IMR-90 (cell line): ENCODE results near the gene SRSF4.

Experiments
- BHLHE40 ChIP-seq: fragments of 150-350 bp; IDR thresholded peaks from 2 replicates; pipeline ENCODE4 v1.6.1; 2016; ENCODE audit warnings: mild to moderate bottlenecking, low read depth, low read length
- CEBPB ChIP-seq: IDR thresholded peaks from 2 replicates; pipeline ENCODE4 v1.6.1; 2012; ENCODE audit warnings: low read depth, low read length, improper control_type of control experiment
- CHD1 ChIP-seq: IDR thresholded peaks from 2 replicates; pipeline ENCODE4 v1.6.1; 2012; ENCODE audit warnings: low read depth, low read length, improper control_type of control experiment
- MAFK ChIP-seq: IDR thresholded peaks from 2 replicates; pipeline ENCODE4 v1.6.1; 2012; ENCODE audit warnings: low read depth, low read length, improper control_type of control experiment
- MXI1 ChIP-seq: IDR thresholded peaks from 2 replicates; pipeline ENCODE4 v1.6.1; 2012; ENCODE audit warnings: low read depth, mild to moderate bottlenecking, low read length, moderate library complexity, borderline replicate concordance
- POLR2A ChIP-seq: IDR thresholded peaks from 2 replicates; pipeline ENCODE4 v1.6.1; 2012; ENCODE audit warnings: mild to moderate bottlenecking, low read depth, low read length
- RAD21 ChIP-seq: IDR thresholded peaks from 2 replicates; pipeline ENCODE4 v1.6.1; 2012; ENCODE audit warnings: low read length, improper control_type of control experiment
- RCOR1 ChIP-seq: IDR thresholded peaks from 2 replicates; pipeline ENCODE4 v1.6.1; 2012; ENCODE audit warnings: mild to moderate bottlenecking, low read length, improper control_type of control experiment; ENCODE audit not compliant: insufficient replicate concordance
- RFX5 ChIP-seq: IDR thresholded peaks from 2 replicates; pipeline ENCODE4 v1.8.0; 2012; ENCODE audit warnings: low read depth, mild to moderate bottlenecking, low read length, moderate library complexity
- SMC3 ChIP-seq: fragments of 150-350 bp; IDR thresholded peaks from 2 replicates; pipeline ENCODE4 v1.6.1; 2016; ENCODE audit warnings: low read depth, mild to moderate bottlenecking, antibody characterized with exemption, low read length, moderate library complexity
- TF ChIP-seq, protein P1 (sequence below): conservative IDR thresholded peaks from 2 replicates; pipeline ENCODE4 v1.5.1; 2012; ENCODE audit warnings: mild to moderate bottlenecking, low read depth, low read length, improper control_type of control experiment
- TF ChIP-seq, protein P2 (sequence below): fragments of 150-350 bp; IDR thresholded peaks from 2 replicates; pipeline ENCODE4 v1.6.1; 2017; ENCODE audit warnings: mild to moderate bottlenecking, antibody characterized with exemption, low read length, low read depth
- TF ChIP-seq, protein P3 (sequence below): fragments of 150-350 bp; IDR thresholded peaks from 2 replicates; pipeline ENCODE4 v1.6.1; 2016; ENCODE audit warnings: low read depth, mild to moderate bottlenecking, low read length, moderate library complexity, borderline replicate concordance

DNA sequence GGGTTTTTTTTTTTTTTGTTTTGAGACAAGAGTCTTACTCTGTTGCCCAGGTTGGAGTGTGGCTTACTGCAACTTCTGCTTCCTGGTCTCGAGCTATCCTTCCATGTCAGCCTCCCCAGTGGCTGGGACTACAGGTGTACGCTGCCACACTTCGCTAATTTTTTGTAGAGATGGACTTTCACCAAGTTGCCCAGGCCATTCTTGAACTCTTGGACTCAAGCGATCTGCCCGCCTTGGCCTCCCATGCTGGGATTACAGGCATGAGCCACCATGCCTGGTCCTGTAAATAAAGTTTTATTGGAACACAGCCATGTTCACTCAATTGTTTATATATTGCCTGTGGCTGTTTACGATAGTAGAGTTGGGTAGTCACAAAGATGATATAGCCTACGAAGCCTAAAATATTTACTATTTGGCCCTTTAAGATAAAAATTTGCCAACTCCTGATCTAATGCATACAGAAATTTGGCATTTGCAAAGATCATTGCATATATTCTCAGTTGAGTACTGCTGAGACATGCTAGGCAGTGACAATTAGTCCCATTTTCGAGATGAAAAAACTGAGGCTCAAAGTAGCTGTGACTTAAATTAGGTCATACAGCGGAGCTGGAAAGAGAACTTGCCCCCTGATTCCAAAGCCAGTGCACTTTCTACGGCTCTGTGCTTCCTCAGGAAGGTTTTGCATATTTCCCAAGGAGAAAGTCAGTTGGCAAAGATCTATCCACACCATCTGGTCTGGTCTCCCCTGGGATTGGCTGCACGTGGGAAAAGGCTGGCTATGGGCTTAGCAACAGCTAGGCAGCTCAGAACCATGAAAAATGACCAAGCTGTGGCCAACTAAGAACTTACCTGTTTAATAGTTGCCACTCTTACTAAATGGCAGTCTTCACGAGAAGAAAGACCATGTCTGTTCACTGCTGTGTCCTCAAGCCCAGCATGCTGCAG is 29.7 kb upstream of the SRSF4 start:
- TF ChIP-seq, protein P1, sequence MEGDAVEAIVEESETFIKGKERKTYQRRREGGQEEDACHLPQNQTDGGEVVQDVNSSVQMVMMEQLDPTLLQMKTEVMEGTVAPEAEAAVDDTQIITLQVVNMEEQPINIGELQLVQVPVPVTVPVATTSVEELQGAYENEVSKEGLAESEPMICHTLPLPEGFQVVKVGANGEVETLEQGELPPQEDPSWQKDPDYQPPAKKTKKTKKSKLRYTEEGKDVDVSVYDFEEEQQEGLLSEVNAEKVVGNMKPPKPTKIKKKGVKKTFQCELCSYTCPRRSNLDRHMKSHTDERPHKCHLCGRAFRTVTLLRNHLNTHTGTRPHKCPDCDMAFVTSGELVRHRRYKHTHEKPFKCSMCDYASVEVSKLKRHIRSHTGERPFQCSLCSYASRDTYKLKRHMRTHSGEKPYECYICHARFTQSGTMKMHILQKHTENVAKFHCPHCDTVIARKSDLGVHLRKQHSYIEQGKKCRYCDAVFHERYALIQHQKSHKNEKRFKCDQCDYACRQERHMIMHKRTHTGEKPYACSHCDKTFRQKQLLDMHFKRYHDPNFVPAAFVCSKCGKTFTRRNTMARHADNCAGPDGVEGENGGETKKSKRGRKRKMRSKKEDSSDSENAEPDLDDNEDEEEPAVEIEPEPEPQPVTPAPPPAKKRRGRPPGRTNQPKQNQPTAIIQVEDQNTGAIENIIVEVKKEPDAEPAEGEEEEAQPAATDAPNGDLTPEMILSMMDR = no peak
- TF ChIP-seq CHD1 (no peak), BHLHE40 (no peak), POLR2A (no peak), RCOR1 (no peak), MAFK (no peak), MXI1 (no peak), RAD21 (no peak), RFX5 (no peak), SMC3 (no peak), CEBPB (no peak)
- TF ChIP-seq, protein P2, sequence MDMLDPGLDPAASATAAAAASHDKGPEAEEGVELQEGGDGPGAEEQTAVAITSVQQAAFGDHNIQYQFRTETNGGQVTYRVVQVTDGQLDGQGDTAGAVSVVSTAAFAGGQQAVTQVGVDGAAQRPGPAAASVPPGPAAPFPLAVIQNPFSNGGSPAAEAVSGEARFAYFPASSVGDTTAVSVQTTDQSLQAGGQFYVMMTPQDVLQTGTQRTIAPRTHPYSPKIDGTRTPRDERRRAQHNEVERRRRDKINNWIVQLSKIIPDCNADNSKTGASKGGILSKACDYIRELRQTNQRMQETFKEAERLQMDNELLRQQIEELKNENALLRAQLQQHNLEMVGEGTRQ = no peak
- TF ChIP-seq, protein P3, sequence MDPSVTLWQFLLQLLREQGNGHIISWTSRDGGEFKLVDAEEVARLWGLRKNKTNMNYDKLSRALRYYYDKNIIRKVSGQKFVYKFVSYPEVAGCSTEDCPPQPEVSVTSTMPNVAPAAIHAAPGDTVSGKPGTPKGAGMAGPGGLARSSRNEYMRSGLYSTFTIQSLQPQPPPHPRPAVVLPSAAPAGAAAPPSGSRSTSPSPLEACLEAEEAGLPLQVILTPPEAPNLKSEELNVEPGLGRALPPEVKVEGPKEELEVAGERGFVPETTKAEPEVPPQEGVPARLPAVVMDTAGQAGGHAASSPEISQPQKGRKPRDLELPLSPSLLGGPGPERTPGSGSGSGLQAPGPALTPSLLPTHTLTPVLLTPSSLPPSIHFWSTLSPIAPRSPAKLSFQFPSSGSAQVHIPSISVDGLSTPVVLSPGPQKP = no peak
